Mucosa of descending colon (tissue), 3 donors: ENCODE data around the gene KRT3. TPM values are rescaled to one million over a fixed set of nuclear protein-coding genes. Genes with fewer than 3 reads are reported as not detected.

Experiments
- ATAC-seq: fragments of 200-7000 bp; cut with Tn5 transposase; one replicate; pipeline ENCODE4 v1.9.1; 2020; ENCODE audit warnings: mild to moderate bottlenecking, moderate library complexity
- DNase-seq, 3 donors: peaks; one replicate each; pipeline ENCODE4 v3.0.0-alpha.2; 2020
- H3K36me3 ChIP-seq: fragments of 200-600 bp; one replicate; pipeline ENCODE4 v1.8.0; 2021; ENCODE audit warnings: low read depth, mild to moderate bottlenecking
- H3K4me1 ChIP-seq: fragments of 200-600 bp; one replicate; pipeline ENCODE4 v1.8.0; 2021; ENCODE audit warnings: low read depth, mild to moderate bottlenecking
- H3K4me3 ChIP-seq: fragments of 200-600 bp; one replicate; pipeline ENCODE4 v1.8.0; 2021; ENCODE audit warnings: mild to moderate bottlenecking
- H3K9me3 ChIP-seq: fragments of 200-600 bp; one replicate; pipeline ENCODE4 v1.8.0; 2021; ENCODE audit warnings: mild to moderate bottlenecking
- CTCF ChIP-seq: fragments of 200-600 bp; IDR thresholded peaks from one replicate; pipeline ENCODE4 v1.8.0; 2022; ENCODE audit warnings: antibody characterized with exemption, mild to moderate bottlenecking
- intact Hi-C, 2 donors: fragments of 100-400 bp; cut with DNase I in 1 of 2; cut with micrococcal nuclease in 1 of 2; formaldehyde crosslinking; loops; one replicate each; pipeline versions ENCODE4 v1.11.0 to v1.11.1; 2022; cut with DNase I, micrococcal nuclease
- total RNA-seq, 3 donors: library from RNA; stranded (reverse); fragmentation: NEBNext Ultra II Directional in 2 of 3; extraction: Animal tissue kit (Norgen Biotek cat#: 25700) in 2 of 3; gene quantifications; one replicate each; pipeline versions ENCODE4 v1.2.1 to v1.2.4, GENCODE V29; 2021 to 2023
- donor health status: DM: no; HTN: no; CAD: no; lungs with moderate emphysema.
- donor health status: DM: no; HTN: no; CAD: no.
- donor health status: DM: no; HTN: yes; CAD: no.

The KRT3 gene
- total RNA-seq, 3 donors from 2014 or later = not detected

- intact Hi-C loops = no loop called here
- ATAC-seq (no peak), DNase-seq (no peak)
- H3K4me1 ChIP-seq = no peaks in the 10 kb centered on the region
- no peak overlapping the region for H3K4me3 ChIP-seq
- H3K36me3 ChIP-seq = no peaks in the 10 kb centered on the region
- H3K9me3 ChIP-seq = no peaks in the 10 kb centered on the region
- no peak for TF ChIP-seq CTCF
These were observed 55.3 kb downstream of the KRT3 start for GRCh38 chr12:52740584-52740983.

- ATAC-seq (no peak), DNase-seq (no peak)
- no peak for TF ChIP-seq CTCF
- Histone ChIP-seq H3K4me1 (no peaks in the 10 kb centered on the region), H3K9me3 (no peaks in the 10 kb centered on the region), H3K4me3 (no peak overlapping the region), H3K36me3 (no peaks in the 10 kb centered on the region)
- intact Hi-C loops = no loop called here
These were observed 56.0 kb downstream of the KRT3 start for GRCh38 chr12:52739963-52740362.

Other genes starting within 250 kb of the KRT3 start
- not detected for gene KRT71, start 243.0 kb downstream of the KRT3 start, total RNA-seq
- not detected for gene KRT74, start 222.3 kb downstream of the KRT3 start, total RNA-seq
- gene KRT72, start 194.7 kb downstream of the KRT3 start, total RNA-seq = not detected
- not detected for gene KRT73, start 177.6 kb downstream of the KRT3 start, total RNA-seq
- gene KRT2, start 143.9 kb downstream of the KRT3 start, total RNA-seq = under 1 TPM in 1 of 3 donors, not detected in 2; 0.12 TPM
- under 1 TPM; 0.35 to 0.89 (median 0.38) TPM for gene KRT1, start 115.7 kb downstream of the KRT3 start, total RNA-seq
- not detected for gene KRT77, start 92.6 kb downstream of the KRT3 start, total RNA-seq
- not detected for gene KRT76, start 18.8 kb downstream of the KRT3 start, total RNA-seq
- gene KRT4, start 18.0 kb upstream of the KRT3 start, total RNA-seq = not detected
- not detected for gene KRT79, start 38.2 kb upstream of the KRT3 start, total RNA-seq
- not detected for gene KRT78, start 52.9 kb upstream of the KRT3 start, total RNA-seq
- gene KRT8, start 109.0 kb upstream of the KRT3 start, total RNA-seq = 1,000 to 10,000 TPM; 1,334 to 4,222 (median 3,664) TPM
- gene KRT18, start 153.0 kb upstream of the KRT3 start, total RNA-seq = 1,000 to 10,000 TPM in 1 of 3 donors, 100 to 1,000 TPM in 2; 296 to 1,063 (median 953) TPM
- gene EIF4B, start 210.3 kb upstream of the KRT3 start, total RNA-seq = 100 to 1,000 TPM; 341 to 535 (median 345) TPM